AG04450 (cell line): Measurements from ENCODE around the gene CC2D2A. TPM values are rescaled to one million over a fixed set of nuclear protein-coding genes. Genes with fewer than 3 reads are reported as not detected.
"Not testable (repeated sequence)": the region's sequence is repeated elsewhere in the genome, so short reads cannot be mapped to it uniquely, and the experiment has no call there.

ENCODE experiments used
- CTCF ChIA-PET: fragments of 300-600, 350-600 bp; formaldehyde crosslinking; extraction: SDS; loops from one replicate; lab custom pipeline; 2022; ENCODE audit warnings: antibody characterized with exemption, inconsistent platforms; lab: Charles Lee
- POLR2A ChIA-PET: fragments of 350-600 bp; formaldehyde crosslinking; extraction: SDS; loops from one replicate; lab custom pipeline; 2021; ENCODE audit warnings: antibody characterized with exemption, inconsistent platforms; lab: Yijun Ruan, JAX
- DNase-seq: peaks from one replicate; pipeline ENCODE4 v3.0.0-alpha.2; 2011; ENCODE audit warnings: low read depth, low spot score
- H3K27ac ChIP-seq: one replicate; pipeline ENCODE4 v1.5.1; 2012; ENCODE audit warnings: low read depth, low read length, control low read depth
- H3K27me3 ChIP-seq: one replicate; pipeline ENCODE4 v1.6.0; 2012; ENCODE audit warnings: low read length; ENCODE audit not compliant: control insufficient read depth, insufficient read depth
- H3K4me3 ChIP-seq: 2 replicates; pipeline ENCODE4 v1.5.1; 2011; ENCODE audit warnings: mild to moderate bottlenecking, low read depth, low read length, control low read depth
- H3K9me3 ChIP-seq: 2 replicates; pipeline ENCODE4 v1.5.1; 2012; ENCODE audit warnings: low read length; ENCODE audit not compliant: control insufficient read depth, insufficient read depth
- CTCF ChIP-seq: IDR thresholded peaks from 2 replicates; pipeline ENCODE4 v1.5.1; 2011; ENCODE audit warnings: low read depth, low read length, control low read depth, inconsistent platforms
- polyA plus RNA-seq: library from polyadenylated mRNA; depleted of rRNA; stranded (reverse); fragments of >200 nt; gene quantifications from 2 replicates; pipeline ENCODE4 v1.2.3, GENCODE V29; 2011

The CC2D2A gene
- polyA plus RNA-seq, 1 experiment = 40.7 TPM

GRCh38 chr4:15601862-15602261 lies 132.2 kb downstream of the CC2D2A start:
- H3K27ac ChIP-seq = no peak overlapping the region
- no peak for DNase-seq
- no peaks in the 10 kb centered on the region for H3K27me3 ChIP-seq
- ChIA-PET CTCF (no interaction called here), POLR2A (no interaction called here)
- H3K4me3 ChIP-seq = no peak overlapping the region
- H3K9me3 ChIP-seq = no peaks in the 10 kb centered on the region
- no peak for TF ChIP-seq CTCF

DNA sequence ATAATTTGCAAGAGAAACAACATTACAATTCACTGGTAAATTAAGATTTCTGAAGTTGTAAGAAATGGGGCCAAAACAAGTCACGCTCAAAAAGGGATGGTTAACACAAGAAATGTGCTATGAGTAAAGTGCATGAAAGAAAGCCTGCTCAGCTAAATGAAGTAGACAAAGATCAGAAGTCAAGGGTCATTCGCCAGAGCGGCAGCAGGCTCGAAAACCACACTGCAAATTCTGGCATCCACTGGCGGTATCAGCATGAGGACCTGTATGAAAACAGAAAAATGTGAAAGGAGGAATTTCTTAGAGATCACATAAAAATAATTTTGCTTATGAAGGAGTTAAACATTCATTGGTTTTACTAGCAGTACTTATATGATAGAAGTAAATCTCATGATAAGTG lies 135.9 kb downstream of the CC2D2A start:
- POLR2A ChIA-PET = no interaction called here
- CTCF ChIA-PET = no interaction called here
- Histone ChIP-seq H3K9me3 (no peaks in the 10 kb centered on the region), H3K27ac (no peak overlapping the region), H3K27me3 (no peaks in the 10 kb centered on the region), H3K4me3 (no peak overlapping the region)
- DNase-seq = no peak
- TF ChIP-seq CTCF = no peak

DNA sequence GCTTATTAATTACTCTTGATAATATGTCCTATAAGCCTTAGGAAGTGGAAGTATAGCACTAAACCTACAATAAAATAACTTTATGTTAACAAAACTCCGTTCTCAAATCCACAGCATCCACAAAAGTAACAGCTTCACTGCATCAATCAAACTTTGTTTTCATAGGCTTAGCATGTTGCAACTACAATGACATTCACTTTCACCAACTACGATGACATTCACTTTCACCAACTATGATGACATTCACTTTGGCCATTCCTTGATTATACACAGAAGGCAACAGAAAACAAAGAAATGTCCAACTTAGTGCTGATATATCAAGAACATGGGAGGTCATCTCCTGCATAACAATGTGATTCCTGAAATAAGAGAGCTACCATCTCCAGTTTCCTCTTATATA lies 141.2 kb downstream of the CC2D2A start:
- Histone ChIP-seq H3K27me3 (no peaks in the 10 kb centered on the region), H3K27ac (no peak overlapping the region), H3K4me3 (no peak overlapping the region), H3K9me3 (no peaks in the 10 kb centered on the region; the same call in 1 of the 2 replicates)
- no peak for TF ChIP-seq CTCF
- CTCF ChIA-PET = interaction anchor here (1.0 kb wide), 1 partner anchor 132 kb away, joined by 3 read pairs; no protein-coding TSS in a partner anchor
- POLR2A ChIA-PET = no interaction called here
- no peak for DNase-seq

- no peak overlapping the region for H3K4me3 ChIP-seq
- CTCF ChIA-PET = no interaction called here
- no peaks in the 10 kb centered on the region; the same call in none of the 2 replicates for H3K9me3 ChIP-seq
- no peak overlapping the region for H3K27ac ChIP-seq
- no peak for TF ChIP-seq CTCF
- POLR2A ChIA-PET = no interaction called here
- no peaks in the 10 kb centered on the region for H3K27me3 ChIP-seq
- no peak for DNase-seq
Observed at GRCh38 chr4:15612136-15612535, 142.5 kb downstream of the CC2D2A start.

DNA sequence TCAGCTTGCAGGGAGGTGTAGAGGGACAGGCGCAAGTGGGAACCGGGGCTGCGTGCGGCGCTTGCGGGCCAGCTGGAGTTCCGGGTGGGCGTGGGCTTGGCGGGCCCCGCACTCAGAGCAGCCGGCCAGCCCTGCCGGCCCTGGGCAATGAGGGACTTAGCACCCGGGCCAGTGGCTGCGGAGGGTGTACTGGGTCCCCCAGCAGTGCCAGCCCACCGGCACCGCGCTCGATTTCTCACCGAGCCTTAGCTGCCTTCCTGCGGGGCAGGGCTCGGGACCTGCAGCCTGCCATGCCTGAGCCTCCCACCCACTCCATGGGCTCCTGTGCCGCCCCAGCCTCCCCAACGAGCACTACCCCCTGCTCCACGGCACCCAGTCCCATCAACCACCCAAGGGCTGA lies 145.2 kb downstream of the CC2D2A start:
- DNase-seq, CTCF ChIA-PET, H3K27me3 ChIP-seq, H3K4me3 ChIP-seq, H3K9me3 ChIP-seq, POLR2A ChIA-PET, H3K27ac ChIP-seq: not testable (repeated sequence)

- POLR2A ChIA-PET = interaction anchor here (0.7 kb wide), 1 partner anchor 74 kb away, joined by 4 read pairs; no protein-coding TSS in a partner anchor
- H3K4me3 ChIP-seq, DNase-seq, H3K27ac ChIP-seq, CTCF ChIA-PET, H3K27me3 ChIP-seq, H3K9me3 ChIP-seq: not testable (repeated sequence)
Observed at GRCh38 chr4:15617407-15617806, 147.7 kb downstream of the CC2D2A start.
